GM18858 (cell line): Measurements from ENCODE around the gene ARHGEF17.
"Not testable (repeated sequence)": the region's sequence is repeated elsewhere in the genome, so short reads cannot be mapped to it uniquely, and the experiment has no call there.

Experiments
- ATAC-seq: cut with Tn5 transposase; IDR thresholded peaks from one replicate; pipeline ENCODE4 v1.9.1; 2021; ENCODE audit not compliant: unreplicated experiment

The ARHGEF17 gene, protein sequence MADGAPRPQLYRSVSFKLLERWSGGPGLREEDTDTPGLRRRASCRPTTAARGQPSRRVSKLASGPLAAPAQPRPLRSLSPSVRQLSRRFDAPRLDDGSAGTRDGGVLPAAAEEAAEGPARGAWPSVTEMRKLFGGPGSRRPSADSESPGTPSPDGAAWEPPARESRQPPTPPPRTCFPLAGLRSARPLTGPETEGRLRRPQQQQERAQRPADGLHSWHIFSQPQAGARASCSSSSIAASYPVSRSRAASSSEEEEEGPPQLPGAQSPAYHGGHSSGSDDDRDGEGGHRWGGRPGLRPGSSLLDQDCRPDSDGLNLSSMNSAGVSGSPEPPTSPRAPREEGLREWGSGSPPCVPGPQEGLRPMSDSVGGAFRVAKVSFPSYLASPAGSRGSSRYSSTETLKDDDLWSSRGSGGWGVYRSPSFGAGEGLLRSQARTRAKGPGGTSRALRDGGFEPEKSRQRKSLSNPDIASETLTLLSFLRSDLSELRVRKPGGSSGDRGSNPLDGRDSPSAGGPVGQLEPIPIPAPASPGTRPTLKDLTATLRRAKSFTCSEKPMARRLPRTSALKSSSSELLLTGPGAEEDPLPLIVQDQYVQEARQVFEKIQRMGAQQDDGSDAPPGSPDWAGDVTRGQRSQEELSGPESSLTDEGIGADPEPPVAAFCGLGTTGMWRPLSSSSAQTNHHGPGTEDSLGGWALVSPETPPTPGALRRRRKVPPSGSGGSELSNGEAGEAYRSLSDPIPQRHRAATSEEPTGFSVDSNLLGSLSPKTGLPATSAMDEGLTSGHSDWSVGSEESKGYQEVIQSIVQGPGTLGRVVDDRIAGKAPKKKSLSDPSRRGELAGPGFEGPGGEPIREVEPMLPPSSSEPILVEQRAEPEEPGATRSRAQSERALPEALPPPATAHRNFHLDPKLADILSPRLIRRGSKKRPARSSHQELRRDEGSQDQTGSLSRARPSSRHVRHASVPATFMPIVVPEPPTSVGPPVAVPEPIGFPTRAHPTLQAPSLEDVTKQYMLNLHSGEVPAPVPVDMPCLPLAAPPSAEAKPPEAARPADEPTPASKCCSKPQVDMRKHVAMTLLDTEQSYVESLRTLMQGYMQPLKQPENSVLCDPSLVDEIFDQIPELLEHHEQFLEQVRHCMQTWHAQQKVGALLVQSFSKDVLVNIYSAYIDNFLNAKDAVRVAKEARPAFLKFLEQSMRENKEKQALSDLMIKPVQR (N-terminal part only)

DNA sequence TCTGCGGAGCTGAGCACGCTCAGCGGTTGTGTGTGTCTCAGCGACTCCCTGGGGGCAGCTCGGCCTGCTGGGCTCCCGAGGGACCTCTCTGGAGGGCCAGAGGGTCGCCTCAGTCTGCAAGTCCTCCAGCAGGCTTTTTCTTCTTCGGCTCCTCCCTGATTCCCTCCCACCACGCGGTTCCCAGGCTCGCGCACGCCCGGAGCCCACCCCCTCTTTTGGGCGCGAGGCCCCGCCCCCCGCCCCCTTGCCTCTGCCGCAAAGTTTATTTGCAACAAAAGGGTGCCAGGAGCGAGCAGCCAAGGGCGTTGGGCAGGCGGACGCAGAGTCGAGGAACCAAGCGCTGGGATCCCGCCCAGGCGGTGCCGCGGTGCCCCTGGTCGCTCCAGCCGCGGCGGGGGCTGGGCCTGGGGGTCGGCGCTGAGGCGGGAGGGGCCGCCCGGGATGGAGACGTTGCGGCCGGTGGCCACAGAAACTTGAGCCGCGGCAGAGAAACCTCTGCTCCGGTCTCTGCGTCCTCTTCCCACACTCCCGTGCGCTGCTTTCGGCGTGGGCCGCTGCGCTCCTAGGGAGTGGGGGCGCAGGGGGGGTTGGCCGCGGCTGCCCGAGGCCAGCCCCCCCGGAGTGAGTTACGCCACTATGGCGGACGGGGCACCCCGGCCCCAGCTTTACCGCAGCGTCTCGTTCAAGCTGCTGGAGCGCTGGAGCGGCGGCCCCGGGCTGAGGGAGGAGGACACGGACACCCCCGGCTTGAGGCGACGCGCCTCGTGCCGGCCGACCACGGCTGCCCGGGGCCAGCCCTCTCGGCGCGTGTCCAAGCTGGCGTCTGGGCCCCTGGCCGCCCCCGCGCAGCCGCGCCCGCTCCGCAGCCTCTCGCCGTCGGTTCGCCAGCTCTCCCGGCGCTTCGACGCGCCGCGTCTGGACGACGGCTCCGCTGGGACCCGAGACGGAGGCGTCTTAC lies at the start of gene ARHGEF17:
TSS of gene ARHGEF17 (plus strand) at position 274 of the 958 bp plus-strand sequence. CDS start at position 637, 363 bp downstream.
- ATAC-seq = peak; percentile 18

DNA sequence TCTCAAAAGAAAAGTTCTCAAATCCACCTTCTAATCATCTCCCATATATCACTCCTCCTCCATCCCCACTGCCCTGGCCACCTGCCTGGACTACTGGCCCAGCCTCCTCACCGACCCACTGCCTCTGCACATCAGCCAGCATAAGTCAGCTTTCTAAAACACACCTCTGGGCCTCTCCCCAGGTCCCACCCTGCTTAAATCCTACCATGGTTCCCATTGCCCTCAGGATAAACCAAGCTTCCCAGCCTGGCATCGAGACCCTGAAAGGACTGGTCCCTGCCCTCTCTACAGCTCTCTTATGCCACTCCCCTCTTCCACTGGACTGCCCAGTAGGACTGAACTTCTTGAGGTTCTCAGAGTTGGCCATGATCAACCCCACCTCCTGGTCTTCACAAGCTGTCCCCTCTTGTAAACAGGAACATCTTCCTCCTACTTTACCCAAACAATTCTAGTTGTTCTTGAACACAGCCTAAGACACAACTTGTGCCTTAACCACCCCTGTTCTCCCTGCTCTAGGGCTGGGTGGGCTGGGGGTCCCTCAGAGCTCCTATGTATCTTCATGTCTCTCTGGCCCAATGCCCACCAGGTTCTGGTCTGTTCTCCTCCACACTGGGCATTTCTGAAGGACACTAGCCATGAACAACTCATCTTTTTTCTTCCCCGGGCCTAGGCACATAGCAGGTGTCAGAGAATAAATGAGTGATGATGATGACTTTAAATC lies 48.5 kb upstream of the ARHGEF17 start:
- ATAC-seq = no peak

DNA sequence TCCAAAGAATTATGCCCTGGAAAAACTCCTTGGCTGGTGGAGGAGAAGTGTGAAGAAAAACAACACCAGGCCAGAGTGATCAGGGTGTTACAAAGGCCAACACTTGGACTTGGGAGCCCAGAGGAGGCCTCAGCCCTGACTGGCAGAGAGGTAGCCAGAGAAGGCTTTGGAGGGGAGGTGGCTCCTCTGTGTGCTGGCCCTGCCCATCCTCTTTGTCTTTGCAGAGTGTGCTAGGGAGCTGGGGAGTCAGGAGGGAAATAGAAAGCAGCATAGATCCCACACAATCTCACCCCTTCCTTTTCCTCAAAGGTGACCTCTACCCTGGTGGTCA lies 48.0 kb upstream of the ARHGEF17 start:
- no peak for ATAC-seq

DNA sequence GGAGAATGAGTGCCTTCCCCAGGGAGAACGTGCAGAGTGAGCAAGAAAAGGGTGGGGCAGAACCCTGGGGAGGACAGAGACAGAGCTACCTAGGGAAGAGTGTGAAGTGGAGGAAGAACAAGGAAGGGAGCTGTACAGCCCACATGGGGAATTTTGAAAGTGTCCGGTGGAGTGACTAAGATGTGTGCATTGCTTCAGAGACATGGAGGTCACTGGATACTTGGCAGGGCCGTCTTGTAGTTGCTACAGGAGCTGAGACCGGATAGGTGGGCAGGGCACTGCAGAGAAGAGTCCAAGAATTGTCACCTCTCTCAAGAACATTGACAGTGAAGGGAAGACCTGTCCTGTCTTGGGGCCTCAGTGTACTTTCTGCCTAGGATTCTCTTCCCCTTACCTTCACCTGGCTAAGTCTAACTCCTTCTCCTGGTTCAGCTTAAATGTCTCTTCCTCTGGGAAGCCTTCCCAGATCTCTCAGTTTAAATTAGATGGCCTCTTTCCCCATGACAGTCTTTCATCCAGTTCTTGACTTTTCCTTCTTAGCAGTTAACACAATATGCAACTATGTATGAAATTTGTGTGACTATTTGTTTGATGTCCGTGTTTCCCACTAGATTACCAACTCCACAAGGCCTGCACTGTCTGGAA lies 45.1 kb upstream of the ARHGEF17 start:
- ATAC-seq = no peak

DNA sequence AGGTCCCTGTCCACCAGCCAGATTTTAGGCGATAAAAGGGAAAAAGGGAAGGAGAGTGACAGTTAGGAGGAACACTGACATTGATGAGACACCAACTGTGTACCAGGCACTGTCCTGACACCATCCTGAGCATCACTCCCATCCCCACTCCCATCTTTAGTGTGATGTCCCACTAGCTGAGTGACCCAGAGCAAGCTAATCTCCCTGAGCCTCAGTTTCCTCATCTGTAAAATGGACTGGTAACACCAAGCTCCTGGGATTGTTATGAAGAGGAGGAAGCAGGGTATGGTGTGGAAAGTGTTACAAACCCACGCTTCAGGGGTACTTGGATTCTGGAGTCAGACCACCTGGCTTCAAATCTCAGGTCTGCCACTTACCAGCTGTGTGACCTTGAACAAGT lies 44.4 kb upstream of the ARHGEF17 start:
- ATAC-seq = no peak

DNA sequence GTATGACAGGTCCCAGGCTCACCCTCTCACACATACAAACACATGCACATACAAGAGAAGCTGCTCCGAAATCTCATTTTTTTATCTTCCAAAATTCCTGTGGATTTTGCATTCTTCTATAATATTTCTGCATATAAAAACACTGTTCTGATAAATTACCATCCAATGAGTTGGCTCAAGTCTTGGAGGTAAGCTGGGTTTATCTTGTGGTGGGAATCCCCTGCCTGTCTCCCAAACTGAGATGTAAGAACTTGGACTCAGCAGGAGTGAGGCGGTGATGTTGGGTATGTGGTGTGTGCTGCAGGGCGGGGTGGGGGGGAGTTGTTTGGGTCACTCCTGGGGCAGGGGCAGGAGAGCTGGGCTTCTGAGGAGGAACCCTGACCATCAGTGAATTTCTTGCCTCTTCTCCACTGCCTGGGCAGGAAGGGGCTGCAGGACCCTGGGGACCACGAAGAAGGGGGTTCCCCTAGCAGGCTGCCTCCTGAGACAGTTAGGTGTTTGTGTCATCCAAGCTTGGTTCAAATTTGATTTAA lies 42.7 kb upstream of the ARHGEF17 start:
- ATAC-seq = no peak

DNA sequence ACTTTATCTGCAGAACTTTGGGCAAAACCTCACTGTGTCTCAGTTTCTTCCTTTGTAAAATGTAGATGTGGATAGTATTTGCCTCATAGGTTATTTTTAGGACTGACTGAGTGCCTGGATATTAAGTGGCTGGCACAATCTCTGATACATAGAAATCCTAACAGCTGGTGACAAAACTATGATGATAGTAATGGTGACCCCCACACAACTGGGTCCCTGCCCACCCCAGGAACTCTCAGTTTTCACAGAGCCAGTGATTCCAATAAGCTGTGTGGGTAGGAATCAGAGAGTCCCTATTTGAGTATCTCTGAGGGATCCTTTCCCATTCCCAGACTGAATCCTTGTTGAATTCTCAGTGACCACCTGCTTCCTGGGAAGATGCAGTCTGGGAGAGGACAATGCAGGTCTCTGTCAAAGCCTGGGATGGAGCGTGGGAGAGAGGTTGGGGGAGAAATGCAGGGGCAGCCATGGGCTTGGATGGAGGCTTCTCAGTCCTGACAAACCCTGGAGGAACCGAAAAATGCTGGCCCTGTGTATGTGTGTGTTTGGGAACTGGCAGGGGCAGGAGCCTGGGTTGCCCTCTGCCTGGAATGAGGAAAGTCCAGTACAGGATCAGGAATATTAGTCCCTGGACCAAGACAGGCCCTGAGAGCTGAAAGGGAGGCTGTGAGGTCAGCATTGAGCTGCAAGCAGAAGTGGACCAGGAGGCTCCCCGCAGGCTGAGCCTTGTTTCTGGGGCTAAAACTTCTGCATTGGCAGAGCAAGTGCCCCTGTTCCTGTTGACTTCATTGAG lies 42.0 kb upstream of the ARHGEF17 start:
- ATAC-seq = no peak

DNA sequence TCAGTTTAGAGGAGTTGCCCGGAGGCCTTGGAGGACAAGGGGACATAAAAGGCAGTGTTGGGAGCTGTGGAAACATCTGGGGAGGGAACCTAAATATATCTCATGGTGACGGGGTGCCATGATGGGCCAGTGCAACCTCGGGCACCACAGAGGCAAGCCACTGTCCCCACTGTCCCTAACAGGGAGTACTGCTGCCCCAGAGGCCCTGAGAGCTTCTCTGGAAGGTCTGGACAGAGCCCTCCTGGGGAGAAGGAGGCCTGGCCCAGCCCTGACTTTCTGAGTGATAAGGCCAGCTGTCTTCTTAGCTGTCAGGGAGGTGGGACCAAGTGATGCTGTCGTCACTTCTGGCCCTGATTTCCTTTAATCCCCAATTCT lies 41.4 kb upstream of the ARHGEF17 start:
- no peak for ATAC-seq

DNA sequence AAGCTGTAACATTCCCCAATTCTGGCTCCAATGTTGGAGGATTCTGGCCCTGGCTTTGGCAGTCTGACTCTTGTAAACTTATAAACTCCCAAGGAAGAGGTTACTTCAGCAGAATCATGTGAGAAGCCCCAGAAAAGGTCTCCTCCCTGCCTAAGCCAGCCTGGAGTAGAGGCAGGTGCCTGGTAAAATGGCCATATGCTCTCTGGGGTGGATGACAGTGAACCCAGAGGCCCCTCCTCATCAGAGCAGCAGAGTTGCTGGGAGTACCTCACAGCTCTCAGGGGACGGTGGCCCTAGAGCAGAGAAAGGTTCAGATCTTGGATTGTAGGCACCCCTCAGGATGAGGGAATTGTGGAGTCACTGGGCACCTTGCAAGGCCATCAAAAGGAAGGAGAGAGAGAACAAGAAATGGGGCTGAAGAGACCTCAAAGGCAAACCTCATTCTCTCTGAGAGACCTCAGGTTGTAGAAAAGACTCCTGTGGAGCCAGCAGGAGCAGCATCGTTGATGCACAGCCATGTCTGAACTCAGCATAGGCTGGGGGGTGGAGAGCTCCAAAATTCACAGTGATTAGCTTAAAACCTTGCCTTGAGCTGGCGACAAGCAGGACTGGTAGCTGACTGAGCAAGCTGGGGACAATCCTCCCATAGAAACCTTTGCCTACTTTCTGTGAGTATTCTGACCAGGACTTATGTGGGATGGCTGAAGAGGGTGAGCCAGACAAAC lies 40.8 kb upstream of the ARHGEF17 start:
- no peak for ATAC-seq

DNA sequence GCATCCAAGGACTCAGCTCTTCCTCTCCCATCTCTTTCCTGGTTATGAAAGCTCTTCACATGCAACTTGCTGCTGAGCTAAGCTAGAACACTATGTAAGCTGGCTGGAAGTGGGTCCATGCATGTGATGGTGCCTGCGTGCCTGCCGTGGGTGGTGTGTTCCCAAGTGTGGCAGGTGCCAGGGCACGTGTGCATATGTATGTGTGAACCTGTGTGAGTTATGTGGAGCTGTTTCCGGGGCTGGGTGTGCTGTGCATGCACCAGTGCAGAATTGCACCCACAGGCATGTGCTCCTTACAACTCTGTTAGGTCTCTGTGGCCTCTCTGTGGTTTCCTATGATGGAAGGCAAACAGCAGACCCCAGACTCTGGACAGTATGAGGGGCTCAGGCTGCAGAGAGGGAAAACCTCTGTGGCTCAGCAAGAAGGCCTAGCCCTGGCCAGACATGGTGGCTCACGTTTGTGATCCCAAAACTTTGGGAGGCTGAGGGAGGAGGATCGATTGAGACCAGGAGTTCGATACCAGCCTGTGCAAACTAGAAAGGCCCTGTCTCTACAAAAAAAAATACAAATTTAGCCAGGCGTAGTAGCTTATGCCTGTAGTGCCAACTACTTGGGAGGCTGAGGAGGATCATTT lies 40.1 kb upstream of the ARHGEF17 start:
- ATAC-seq = no peak

DNA sequence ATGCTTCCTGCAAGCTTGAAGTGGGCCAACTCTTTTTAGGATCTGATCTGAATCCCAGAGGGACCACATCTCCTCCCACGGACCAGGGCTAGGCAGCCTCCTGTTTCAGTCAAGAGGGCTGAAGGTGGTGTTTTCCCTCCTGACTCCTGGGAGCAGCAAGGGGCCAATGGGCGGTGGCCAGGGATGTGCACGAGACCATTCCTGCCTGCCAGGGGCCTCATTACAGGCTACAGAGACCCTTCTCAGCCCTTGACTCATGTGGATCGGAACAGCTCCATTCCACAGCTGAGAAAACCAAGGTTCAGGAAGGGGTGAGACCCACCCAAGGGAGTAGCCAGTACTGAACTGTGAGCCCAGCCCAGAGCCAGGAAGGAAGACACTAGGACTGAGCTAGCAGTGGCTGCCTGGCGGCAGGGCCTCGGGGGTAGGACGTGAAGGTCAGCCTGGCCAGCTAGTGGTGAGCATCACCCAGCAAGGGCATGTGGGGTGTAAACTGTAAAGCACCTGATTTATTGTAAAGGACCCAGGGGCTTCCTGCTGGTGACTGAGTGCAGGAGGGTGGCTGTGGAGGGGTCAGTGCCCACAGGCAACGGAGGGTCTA lies 39.3 kb upstream of the ARHGEF17 start:
- ATAC-seq = no peak

DNA sequence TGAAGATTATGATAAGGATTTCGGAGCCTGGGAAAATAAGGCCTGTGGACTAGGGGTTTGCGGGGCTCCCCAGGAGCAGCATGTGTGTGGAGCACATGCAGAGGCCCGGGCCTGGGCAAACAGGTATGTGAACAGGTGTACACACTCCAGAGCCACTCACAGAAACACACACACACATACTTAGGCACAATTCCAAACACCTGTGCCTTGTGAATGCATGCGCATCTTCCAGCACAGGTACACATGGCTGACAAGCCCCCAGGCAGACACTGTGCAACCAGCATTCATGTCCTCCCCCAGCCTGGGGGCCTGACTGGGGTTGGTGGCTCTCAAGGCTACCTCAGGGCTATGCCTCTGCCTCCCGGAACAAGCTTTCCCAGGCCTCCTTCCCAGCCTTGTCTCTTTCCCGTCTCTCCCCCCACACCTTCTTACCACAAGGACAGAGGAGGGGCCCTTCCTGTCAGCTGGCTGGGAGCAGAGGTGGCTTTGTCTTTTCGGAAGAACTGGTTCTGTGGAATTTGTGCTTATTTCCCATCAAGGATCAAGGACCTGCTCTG lies 38.5 kb upstream of the ARHGEF17 start:
- no peak for ATAC-seq

DNA sequence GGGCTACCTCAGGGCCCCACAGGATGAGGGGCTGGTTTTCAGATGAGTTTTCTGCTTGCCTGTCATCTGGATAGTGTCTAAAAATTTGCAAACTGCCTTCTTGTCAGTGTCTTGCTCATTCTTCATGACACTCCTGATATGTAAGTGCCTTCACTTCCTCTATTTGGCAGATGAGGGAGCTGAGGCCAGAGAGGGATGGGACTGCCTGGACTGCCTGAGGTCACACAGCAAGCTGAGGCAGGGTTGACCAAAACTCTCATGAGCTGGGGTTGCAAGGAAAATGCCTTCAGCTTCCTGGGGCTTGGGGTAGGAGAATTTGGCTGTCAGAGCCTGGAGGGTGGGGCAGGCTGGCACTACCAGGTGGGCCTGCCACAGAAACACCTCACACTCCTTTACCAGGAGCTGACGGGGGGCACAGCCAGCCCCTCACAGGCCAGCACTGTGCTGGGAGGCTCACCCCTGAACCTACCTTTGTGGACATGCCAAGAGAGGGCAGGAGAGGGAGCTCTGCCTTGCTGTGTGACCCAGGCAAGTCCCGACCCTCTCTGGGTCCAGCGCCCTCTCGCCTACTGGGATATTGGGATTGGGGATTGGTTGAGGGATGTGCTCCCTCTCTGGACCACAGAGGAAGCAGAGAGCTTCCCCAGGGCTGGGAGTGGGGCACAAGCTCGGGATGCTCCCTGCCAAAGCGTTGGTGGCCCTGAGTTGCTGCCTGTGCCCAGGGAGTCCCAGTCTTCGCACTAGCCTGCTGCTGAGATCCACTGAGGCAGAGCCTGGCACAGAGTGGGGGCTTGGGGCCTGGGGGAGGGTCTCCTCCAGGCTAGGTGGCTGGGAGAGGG lies 37.8 kb upstream of the ARHGEF17 start:
- no peak for ATAC-seq

DNA sequence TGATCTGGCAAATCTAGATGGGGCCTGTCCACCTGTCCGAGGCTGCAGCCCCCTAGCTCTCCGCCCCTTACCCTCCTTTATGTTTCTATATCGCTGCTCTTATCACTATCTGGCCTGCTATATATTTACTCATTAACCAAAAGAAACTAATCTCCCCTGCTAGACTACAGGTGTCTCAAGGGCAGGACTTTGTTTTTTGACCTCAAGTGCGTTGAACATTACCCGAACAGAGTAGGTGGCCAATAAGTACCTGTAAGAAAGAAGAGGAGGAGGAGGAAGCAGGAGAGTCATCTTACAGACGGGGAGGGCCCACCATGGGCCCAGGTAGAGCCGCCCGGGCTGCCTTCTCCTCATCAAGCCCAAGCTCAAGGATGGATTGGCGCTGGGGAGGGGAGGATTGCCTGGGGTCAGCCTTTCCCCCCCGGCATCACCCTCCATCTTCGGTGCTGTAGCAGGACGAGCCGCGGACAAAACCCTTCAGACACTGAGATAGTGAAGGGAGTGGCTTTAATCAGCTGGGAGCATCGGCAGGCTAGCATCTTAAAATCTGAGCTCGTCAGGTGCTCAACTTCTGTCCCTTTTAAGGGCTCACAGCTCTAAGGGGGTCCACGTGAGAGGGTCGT lies 37.1 kb upstream of the ARHGEF17 start:
- no peak for ATAC-seq

DNA sequence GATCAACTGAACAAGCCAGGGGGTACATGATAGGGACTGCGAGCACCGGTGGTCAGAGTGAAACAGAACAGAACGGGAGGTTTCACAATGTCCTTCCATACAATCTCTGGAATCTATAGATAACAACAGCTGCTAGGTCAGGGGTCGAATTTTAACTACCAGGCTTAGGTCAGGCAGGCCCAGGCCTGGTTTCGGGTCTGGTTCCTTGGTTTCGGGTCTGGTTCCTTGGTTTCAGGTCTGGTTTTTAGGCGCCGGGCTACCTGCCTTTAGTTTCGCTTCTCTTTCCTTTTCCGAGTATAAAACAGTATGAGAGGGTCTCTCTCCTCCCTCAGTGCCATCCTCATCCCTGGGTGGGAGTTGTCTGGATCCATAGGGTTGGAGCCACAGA lies 36.6 kb upstream of the ARHGEF17 start:
- ATAC-seq = not testable (repeated sequence)
